ENCODE measurements around the gene OSBPL10.

DNA sequence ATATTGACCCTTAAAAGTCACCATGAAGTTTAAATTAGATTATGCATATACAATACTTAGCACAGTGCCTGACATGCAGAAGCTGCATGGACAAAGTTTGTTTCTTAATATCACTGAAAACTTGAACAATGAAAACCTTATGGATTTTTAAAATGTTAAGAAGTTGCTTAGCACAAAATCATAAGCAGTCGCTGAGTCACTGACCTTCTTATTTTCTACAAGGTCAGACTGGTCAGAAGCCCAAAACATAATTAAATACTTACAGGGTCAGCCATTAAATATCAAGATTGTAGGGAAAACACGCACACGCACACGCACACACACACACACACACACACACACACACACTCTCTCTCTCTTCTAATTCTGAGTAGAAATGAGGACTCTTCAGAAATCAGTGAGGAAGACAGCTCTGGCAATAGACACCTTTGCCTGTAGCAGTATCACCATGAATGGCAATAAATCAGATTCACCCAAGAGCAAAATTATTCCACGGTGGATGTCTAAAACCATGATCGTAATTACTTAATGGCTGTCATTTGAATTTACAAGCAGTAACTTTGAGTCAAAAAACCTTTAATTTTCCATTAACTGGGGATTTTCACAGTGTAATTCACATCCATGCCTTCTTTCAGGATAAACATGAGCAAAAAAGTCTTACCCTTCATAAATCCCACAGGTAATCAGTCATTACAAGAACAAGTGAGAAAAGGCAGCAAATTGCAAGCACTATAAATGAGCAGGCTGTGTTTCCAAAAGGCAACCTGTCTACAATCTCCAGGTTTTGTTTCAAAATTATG lies 147.5 kb downstream of the OSBPL10 start:
- TF ChIP-seq, protein P1, sequence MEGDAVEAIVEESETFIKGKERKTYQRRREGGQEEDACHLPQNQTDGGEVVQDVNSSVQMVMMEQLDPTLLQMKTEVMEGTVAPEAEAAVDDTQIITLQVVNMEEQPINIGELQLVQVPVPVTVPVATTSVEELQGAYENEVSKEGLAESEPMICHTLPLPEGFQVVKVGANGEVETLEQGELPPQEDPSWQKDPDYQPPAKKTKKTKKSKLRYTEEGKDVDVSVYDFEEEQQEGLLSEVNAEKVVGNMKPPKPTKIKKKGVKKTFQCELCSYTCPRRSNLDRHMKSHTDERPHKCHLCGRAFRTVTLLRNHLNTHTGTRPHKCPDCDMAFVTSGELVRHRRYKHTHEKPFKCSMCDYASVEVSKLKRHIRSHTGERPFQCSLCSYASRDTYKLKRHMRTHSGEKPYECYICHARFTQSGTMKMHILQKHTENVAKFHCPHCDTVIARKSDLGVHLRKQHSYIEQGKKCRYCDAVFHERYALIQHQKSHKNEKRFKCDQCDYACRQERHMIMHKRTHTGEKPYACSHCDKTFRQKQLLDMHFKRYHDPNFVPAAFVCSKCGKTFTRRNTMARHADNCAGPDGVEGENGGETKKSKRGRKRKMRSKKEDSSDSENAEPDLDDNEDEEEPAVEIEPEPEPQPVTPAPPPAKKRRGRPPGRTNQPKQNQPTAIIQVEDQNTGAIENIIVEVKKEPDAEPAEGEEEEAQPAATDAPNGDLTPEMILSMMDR (IDR thresholded peaks at IDR 0.05) = no peak
- TF ChIP-seq POLR2A (IDR thresholded peaks at IDR 0.05) (no peak), POLR2AphosphoS5 (IDR thresholded peaks at IDR 0.05) (no peak), EP300 (IDR thresholded peaks at IDR 0.05) (no peak)

Measured in stomach (tissue), 4 donors.